Activated CD8-positive, alpha-beta T cell treated with anti-CD3 and anti-CD28 coated beads for 36 hours (primary cell): ENCODE data around the gene FRY. TPM values are rescaled to one million over a fixed set of nuclear protein-coding genes. Genes with fewer than 3 reads are reported as not detected.

ENCODE experiments used
- ATAC-seq: fragments of 200-7000 bp; cut with Tn5 transposase; one replicate; pipeline ENCODE4 v1.10.0; 2021; ENCODE audit warnings: mild to moderate bottlenecking, moderate library complexity
- CTCF ChIA-PET: fragments of 350-600 bp; sonication (Branson Sonifier 250); formaldehyde crosslinking; loops from one replicate; lab custom pipeline; 2021; ENCODE audit warnings: antibody characterized with exemption; lab: Charles Lee
- POLR2A ChIA-PET: fragments of 350-600 bp; sonication (Branson Sonifier 250); formaldehyde crosslinking; loops from one replicate; lab custom pipeline; 2021; ENCODE audit warnings: antibody characterized with exemption; lab: Charles Lee
- DNase-seq: peaks from one replicate; pipeline ENCODE4 v3.0.0-alpha.2; 2020
- H3K27ac Mint-ChIP-seq: one replicate; pipeline ENCODE4 v1.8.0; 2021; ENCODE audit warnings: mild to moderate bottlenecking, mixed read lengths
- H3K27me3 Mint-ChIP-seq: one replicate; pipeline ENCODE4 v1.8.0; 2021; ENCODE audit warnings: mixed read lengths
- H3K36me3 Mint-ChIP-seq: one replicate; pipeline ENCODE4 v1.8.0; 2021; ENCODE audit warnings: low read depth, mixed read lengths
- H3K4me1 Mint-ChIP-seq: one replicate; pipeline ENCODE4 v1.8.0; 2021; ENCODE audit warnings: low read depth, mixed read lengths
- H3K4me3 Mint-ChIP-seq: one replicate; pipeline ENCODE4 v1.8.0; 2021; ENCODE audit warnings: mild to moderate bottlenecking, moderate library complexity, mixed read lengths
- H3K9me3 Mint-ChIP-seq: one replicate; pipeline ENCODE4 v1.8.0; 2021; ENCODE audit warnings: mixed read lengths
- intact Hi-C: fragments of 100-400 bp; cut with micrococcal nuclease; formaldehyde crosslinking; loops from one replicate; pipeline ENCODE4 v1.10.0; 2022
- total RNA-seq, 2 experiments: library from RNA; stranded (reverse); gene quantifications; one replicate each; pipeline ENCODE4 v1.2.3, GENCODE V29; 2021
- TF ChIP-seq, protein P1 (sequence below): fragments of 200-600 bp; IDR thresholded peaks from one replicate; pipeline ENCODE4 v1.8.0; 2022; ENCODE audit warnings: antibody characterized with exemption, mild to moderate bottlenecking

FRY gene
- total RNA-seq, 2 experiments from 2014 or later: 0.58 to 0.68 TPM

DNA sequence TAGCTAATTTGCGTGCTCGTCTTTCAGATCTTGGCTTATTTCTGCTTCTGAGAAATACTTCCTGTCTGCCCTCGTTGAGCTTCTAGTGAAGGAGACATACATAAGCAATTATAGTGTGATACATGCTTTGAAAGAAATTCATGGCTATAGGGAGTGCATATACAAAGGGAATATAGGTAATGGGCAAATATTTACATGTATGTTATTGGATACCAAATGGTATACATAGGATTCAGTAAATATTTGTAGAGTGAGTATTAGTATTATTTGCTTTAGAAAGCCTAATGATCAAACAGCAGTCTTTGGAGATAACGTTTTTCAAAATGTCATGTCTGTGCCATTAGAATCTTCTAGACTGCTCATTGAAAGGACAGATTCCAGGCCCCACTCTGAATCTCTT, 289.0 kb downstream of the FRY start:
- peaks cover 38% of the 10 kb centered on the region for H3K36me3 Mint-ChIP-seq
- TF ChIP-seq, protein P1, sequence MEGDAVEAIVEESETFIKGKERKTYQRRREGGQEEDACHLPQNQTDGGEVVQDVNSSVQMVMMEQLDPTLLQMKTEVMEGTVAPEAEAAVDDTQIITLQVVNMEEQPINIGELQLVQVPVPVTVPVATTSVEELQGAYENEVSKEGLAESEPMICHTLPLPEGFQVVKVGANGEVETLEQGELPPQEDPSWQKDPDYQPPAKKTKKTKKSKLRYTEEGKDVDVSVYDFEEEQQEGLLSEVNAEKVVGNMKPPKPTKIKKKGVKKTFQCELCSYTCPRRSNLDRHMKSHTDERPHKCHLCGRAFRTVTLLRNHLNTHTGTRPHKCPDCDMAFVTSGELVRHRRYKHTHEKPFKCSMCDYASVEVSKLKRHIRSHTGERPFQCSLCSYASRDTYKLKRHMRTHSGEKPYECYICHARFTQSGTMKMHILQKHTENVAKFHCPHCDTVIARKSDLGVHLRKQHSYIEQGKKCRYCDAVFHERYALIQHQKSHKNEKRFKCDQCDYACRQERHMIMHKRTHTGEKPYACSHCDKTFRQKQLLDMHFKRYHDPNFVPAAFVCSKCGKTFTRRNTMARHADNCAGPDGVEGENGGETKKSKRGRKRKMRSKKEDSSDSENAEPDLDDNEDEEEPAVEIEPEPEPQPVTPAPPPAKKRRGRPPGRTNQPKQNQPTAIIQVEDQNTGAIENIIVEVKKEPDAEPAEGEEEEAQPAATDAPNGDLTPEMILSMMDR: no peak
- no peak overlapping the region for H3K4me3 Mint-ChIP-seq
- peaks cover 3% of the 10 kb centered on the region for H3K4me1 Mint-ChIP-seq
- H3K27me3 Mint-ChIP-seq: no peaks in the 10 kb centered on the region
- CTCF ChIA-PET: no interaction called here
- no peak for DNase-seq
- no peaks in the 10 kb centered on the region for H3K9me3 Mint-ChIP-seq
- ATAC-seq: no peak
- no peak overlapping the region for H3K27ac Mint-ChIP-seq
- POLR2A ChIA-PET: no interaction called here
- intact Hi-C loops: no loop called here

DNA sequence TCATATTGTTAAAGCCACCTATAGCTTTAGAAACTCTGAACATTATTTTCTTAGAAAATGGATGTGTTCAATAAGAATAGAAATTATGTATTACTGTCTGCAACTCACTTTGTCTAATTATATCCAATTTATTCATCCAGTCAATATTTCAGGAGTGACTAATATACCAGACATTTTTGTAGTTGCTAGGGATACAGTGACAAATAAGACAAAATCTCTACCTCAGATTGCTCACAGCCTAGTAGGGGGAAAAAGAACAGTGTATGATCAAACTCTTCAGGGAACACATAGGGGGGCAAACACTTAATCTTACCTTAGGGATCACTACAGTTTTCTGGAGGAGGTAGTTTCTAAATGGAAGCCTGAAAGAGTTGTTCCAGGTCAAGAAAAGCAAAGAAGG, 292.3 kb downstream of the FRY start:
- POLR2A ChIA-PET: interaction anchor here (1.0 kb wide), 1 partner anchor 9 kb away, joined by 4 read pairs; the partner anchor contains the start of genes BRCA2 and ZAR1L
- TF ChIP-seq, protein P1: no peak
- no peaks in the 10 kb centered on the region for H3K27me3 Mint-ChIP-seq
- DNase-seq (no peak), ATAC-seq (no peak)
- peaks cover 31% of the 10 kb centered on the region for H3K36me3 Mint-ChIP-seq
- H3K9me3 Mint-ChIP-seq: no peaks in the 10 kb centered on the region
- intact Hi-C loops: no loop called here
- CTCF ChIA-PET: interaction anchor here (1.0 kb wide), 1 partner anchor 11 kb away, joined by 3 read pairs; no protein-coding TSS in a partner anchor
- no peak overlapping the region for H3K4me3 Mint-ChIP-seq
- no peak overlapping the region for H3K27ac Mint-ChIP-seq
- no peaks in the 10 kb centered on the region for H3K4me1 Mint-ChIP-seq

DNA sequence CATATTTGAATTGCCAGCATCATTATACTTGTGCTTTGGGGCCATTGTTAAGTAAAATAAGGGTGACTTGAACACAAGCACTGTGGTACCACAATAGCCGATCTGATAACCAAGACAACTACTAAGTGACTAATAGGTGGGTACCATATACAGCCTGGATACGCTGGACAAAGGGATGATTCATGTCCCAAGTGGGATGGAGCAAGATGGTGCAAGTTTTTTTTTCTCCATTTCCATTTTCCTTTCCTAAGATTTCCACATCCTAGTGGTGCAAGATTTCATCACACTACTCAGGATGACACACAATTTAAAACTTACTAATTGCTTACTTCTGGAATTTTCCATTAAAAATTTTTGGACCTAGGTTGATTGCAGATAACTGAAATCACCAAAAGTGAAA, 298.9 kb downstream of the FRY start:
- Mint-ChIP-seq H3K27me3 (no peaks in the 10 kb centered on the region), H3K9me3 (no peaks in the 10 kb centered on the region), H3K4me1 (no peaks in the 10 kb centered on the region), H3K27ac (no peak overlapping the region), H3K36me3 (peaks cover 48% of the 10 kb centered on the region), H3K4me3 (no peak overlapping the region)
- ChIA-PET CTCF (interaction anchor here (1.6 kb wide), 1 partner anchor 9 kb away, joined by 5 read pairs; no protein-coding TSS in a partner anchor), POLR2A (no interaction called here)
- ATAC-seq (no peak), DNase-seq (no peak)
- intact Hi-C loops: no loop called here
- TF ChIP-seq, protein P1: no peak

DNA sequence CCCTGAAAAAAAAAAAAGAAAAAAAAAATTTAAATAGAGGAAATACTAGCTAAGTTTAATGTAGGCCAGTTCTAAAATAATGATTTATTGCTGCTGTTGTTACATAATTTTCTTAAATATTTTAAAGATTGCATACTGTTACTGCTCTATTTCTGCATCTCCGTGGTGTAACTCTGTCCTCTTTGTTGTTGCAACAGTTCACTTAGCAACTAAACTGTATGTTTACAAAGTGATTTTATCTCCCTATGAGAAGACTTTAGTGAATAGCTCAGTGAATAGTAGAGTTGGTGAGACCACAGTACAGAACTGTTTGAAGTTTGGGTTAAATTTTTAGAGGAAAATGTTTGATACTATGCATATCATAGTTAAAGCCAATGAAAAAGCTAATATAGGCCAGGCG, 303.1 kb downstream of the FRY start:
- peaks cover 3% of the 10 kb centered on the region for H3K9me3 Mint-ChIP-seq
- no peaks in the 10 kb centered on the region for H3K27me3 Mint-ChIP-seq
- H3K4me3 Mint-ChIP-seq: no peak overlapping the region
- ChIA-PET CTCF (interaction anchor here (1.6 kb wide), 1 partner anchor 13 kb away, joined by 3 read pairs; no protein-coding TSS in a partner anchor), POLR2A (no interaction called here)
- H3K4me1 Mint-ChIP-seq: no peaks in the 10 kb centered on the region
- no peak for DNase-seq
- intact Hi-C loops: no loop called here
- peaks cover 72% of the 10 kb centered on the region for H3K36me3 Mint-ChIP-seq
- no peak for ATAC-seq
- H3K27ac Mint-ChIP-seq: no peak overlapping the region
- TF ChIP-seq, protein P1: no peak

DNA sequence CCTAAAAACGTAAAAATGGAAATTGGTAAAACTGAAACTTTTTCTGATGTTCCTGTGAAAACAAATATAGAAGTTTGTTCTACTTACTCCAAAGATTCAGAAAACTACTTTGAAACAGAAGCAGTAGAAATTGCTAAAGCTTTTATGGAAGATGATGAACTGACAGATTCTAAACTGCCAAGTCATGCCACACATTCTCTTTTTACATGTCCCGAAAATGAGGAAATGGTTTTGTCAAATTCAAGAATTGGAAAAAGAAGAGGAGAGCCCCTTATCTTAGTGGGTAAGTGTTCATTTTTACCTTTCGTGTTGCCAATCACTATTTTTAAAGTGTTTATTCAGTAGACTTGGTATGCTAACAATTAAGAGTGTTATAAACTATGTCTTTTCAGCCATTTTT, 309.3 kb downstream of the FRY start:
- intact Hi-C loops: no loop called here
- peaks cover 4% of the 10 kb centered on the region for H3K9me3 Mint-ChIP-seq
- CTCF ChIA-PET: no interaction called here

More for the DNA sequence above, 309.3 kb downstream of the FRY start:
- no peak for ATAC-seq
- DNase-seq: no peak
- POLR2A ChIA-PET: no interaction called here
- no peaks in the 10 kb centered on the region for H3K27me3 Mint-ChIP-seq
- no peak overlapping the region for H3K27ac Mint-ChIP-seq
- no peak overlapping the region for H3K4me3 Mint-ChIP-seq
- no peaks in the 10 kb centered on the region for H3K4me1 Mint-ChIP-seq
- peaks cover 35% of the 10 kb centered on the region for H3K36me3 Mint-ChIP-seq
- TF ChIP-seq, protein P1: no peak
